ENCODE results near the gene PRKN. TPM values are rescaled to one million over a fixed set of nuclear protein-coding genes. Genes with fewer than 3 reads are reported as not detected.

The PRKN gene
- total and polyA plus RNA-seq, 9 of the 15 experiments (the other 6 are each of a cell fraction or from before 2014, with no cell fraction given), result 0.03 to 0.96 (median 0.15) TPM; not detected in 2

DNA sequence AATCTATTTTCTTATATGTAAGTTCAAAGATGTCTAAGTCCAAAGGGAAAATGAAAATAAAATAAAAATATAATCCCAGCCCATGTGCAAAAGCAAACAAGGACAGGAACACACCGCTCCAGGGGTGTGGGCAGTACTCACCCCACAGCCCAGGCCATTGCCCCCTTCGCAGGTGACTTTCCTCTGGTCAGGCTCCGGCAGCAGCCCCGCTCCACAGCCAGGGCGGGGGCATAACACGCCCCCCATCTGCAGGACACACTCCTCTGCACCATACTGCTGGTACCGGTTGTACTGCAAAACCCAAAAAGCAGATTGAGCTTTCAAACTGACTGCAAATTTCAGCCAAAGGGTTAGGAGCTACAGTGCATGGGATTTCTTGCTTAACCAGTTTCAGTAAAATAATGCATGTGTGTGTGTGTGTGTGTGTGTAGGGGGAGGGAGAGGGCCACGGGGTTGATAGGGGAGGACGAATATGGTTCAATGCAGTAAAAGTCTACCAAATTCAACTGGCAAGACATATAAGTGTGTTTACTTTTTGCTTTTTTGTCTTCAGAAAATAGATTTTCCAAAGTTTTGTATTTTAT is 1178.8 kb downstream of the PRKN start:
- no peaks in the 10 kb centered on the region for H3K9me1 ChIP-seq (ENCODE audit: control insufficient read depth, insufficient read depth, low read length)
- peaks cover 0 to 4% of the 10 kb centered on the region in 2 experiments; a peak in 2 of 5 replicates for H3K27me3 ChIP-seq (ENCODE audit: control insufficient read depth in 2 of 2, insufficient read depth in 2 of 2, low read length in 2 of 2)
- H2AFZ ChIP-seq (ENCODE audit: low read depth, low read length), result no peak overlapping the region
- TF ChIP-seq NFXL1 (CRISPR knock-in tag; IDR thresholded peaks at IDR 0.05), result no peak
- TF ChIP-seq SMARCB1 (IDR thresholded peaks at IDR 0.05; ENCODE audit: insufficient read length, low read depth), result no peak
- TF ChIP-seq MIER1 (IDR thresholded peaks at IDR 0.05; ENCODE audit: low read depth), result no peak
- no peak for TF ChIP-seq MAZ (CRISPR knock-in tag; conservative IDR thresholded peaks at IDR 0.05 in 1 of 2, IDR thresholded peaks at IDR 0.05 in 1 of 2)
- no peak for TF ChIP-seq DPF2 (IDR thresholded peaks at IDR 0.05)
- no peak for TF ChIP-seq THAP7 (CRISPR knock-in tag; IDR thresholded peaks at IDR 0.05)
- TF ChIP-seq SPI1 (IDR thresholded peaks at IDR 0.05; ENCODE audit: borderline replicate concordance, low read depth, low read length), result no peak
- TF ChIP-seq PRPF4 (IDR thresholded peaks at IDR 0.05; ENCODE audit: insufficient read depth, low read depth, low read length, poor library complexity, severe bottlenecking), result no peak
- TF ChIP-seq ZNF12 (CRISPR knock-in tag; IDR thresholded peaks at IDR 0.05), result no peak
- TF ChIP-seq, protein P1, sequence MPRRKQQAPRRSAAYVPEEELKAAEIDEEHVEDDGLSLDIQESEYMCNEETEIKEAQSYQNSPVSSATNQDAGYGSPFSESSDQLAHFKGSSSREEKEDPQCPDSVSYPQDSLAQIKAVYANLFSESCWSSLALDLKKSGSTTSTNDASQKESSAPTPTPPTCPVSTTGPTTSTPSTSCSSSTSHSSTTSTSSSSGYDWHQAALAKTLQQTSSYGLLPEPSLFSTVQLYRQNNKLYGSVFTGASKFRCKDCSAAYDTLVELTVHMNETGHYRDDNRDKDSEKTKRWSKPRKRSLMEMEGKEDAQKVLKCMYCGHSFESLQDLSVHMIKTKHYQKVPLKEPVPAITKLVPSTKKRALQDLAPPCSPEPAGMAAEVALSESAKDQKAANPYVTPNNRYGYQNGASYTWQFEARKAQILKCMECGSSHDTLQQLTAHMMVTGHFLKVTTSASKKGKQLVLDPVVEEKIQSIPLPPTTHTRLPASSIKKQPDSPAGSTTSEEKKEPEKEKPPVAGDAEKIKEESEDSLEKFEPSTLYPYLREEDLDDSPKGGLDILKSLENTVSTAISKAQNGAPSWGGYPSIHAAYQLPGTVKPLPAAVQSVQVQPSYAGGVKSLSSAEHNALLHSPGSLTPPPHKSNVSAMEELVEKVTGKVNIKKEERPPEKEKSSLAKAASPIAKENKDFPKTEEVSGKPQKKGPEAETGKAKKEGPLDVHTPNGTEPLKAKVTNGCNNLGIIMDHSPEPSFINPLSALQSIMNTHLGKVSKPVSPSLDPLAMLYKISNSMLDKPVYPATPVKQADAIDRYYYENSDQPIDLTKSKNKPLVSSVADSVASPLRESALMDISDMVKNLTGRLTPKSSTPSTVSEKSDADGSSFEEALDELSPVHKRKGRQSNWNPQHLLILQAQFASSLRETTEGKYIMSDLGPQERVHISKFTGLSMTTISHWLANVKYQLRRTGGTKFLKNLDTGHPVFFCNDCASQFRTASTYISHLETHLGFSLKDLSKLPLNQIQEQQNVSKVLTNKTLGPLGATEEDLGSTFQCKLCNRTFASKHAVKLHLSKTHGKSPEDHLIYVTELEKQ (CRISPR knock-in tag; IDR thresholded peaks at IDR 0.05), result no peak
- TF ChIP-seq SRSF7 (optimal IDR thresholded peaks at IDR 0.05; ENCODE audit: low read depth, low read length), result no peak
- TF ChIP-seq ZNF175 (CRISPR knock-in tag; IDR thresholded peaks at IDR 0.05; ENCODE audit: low read depth), result no peak
- TF ChIP-seq ARNT (IDR thresholded peaks at IDR 0.05), result no peak
- no peak for TF ChIP-seq MTA3 (IDR thresholded peaks at IDR 0.05; ENCODE audit: borderline replicate concordance)
- TF ChIP-seq, protein P2, sequence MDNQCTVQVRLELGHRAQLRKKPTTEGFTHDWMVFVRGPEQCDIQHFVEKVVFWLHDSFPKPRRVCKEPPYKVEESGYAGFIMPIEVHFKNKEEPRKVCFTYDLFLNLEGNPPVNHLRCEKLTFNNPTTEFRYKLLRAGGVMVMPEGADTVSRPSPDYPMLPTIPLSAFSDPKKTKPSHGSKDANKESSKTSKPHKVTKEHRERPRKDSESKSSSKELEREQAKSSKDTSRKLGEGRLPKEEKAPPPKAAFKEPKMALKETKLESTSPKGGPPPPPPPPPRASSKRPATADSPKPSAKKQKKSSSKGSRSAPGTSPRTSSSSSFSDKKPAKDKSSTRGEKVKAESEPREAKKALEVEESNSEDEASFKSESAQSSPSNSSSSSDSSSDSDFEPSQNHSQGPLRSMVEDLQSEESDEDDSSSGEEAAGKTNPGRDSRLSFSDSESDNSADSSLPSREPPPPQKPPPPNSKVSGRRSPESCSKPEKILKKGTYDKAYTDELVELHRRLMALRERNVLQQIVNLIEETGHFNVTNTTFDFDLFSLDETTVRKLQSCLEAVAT (IDR thresholded peaks at IDR 0.05), result no peak
- ATAC-seq, result no peak
- no peak overlapping the region for H3K4me3 ChIP-seq
- FAIRE-seq, result no peak
- H4K20me1 ChIP-seq (replicated peaks; ENCODE audit: control insufficient read depth, insufficient read depth, low read length), result no peaks in the 10 kb centered on the region
- no peaks in the 10 kb centered on the region for H3K4me1 ChIP-seq (replicated peaks in 1 of 2; ENCODE audit: control insufficient read depth in 2 of 2, insufficient read depth in 2 of 2, low read length in 2 of 2)
- DNase-seq (ENCODE audit: extremely low read depth in 1 of 4, low spot score in 3 of 4), result no peak
- BruUV-seq (replicated peaks), result no TSS peak
- no peak overlapping the region for H3K27ac ChIP-seq (ENCODE audit: extremely low read depth, low read depth, low read length)
- intact Hi-C loops (cut with micrococcal nuclease), result no loop called here
- H3K79me2 ChIP-seq (ENCODE audit: control insufficient read depth, insufficient read depth, low read length), result no peaks in the 10 kb centered on the region
- H3K36me3 ChIP-seq (ENCODE audit: control insufficient read depth, insufficient read depth, low read length), result no peaks in the 10 kb centered on the region
- ChIA-PET CTCF (ENCODE audit: low intra/inter-chr PET ratio) (interaction anchor here (0.6 kb wide), 1 partner anchor 753 kb away, joined by 4 read pairs; no protein-coding TSS in a partner anchor), POLR2A (no interaction called here)
- 3% methylated on average over 9 of the region's 9 CpGs for WGBS (ENCODE audit: insufficient coverage, low coverage, missing lambda C conversion rate)
- H3K9ac ChIP-seq (ENCODE audit: insufficient read depth in 1 of 2, low read depth in 2 of 2, low read length in 2 of 2), result no peak overlapping the region
- in situ Hi-C loops (cut with MboI), result no loop called here
- no peak overlapping the region for H3K4me2 ChIP-seq (ENCODE audit: insufficient read depth, low read length)
- no peaks in the 10 kb centered on the region for H3K9me3 ChIP-seq (replicated peaks; ENCODE audit: control insufficient read depth, insufficient read depth, low read depth, low read length)
